A549 (cell line): ENCODE data around the gene MAP3K15.
"Not testable (repeated sequence)": the region's sequence is repeated elsewhere in the genome, so short reads cannot be mapped to it uniquely, and the experiment has no call there.

Experiments used
- CEBPB ChIP-seq, 2 experiments: fragments of >200 bp in 1 of 2; sonication (Bioruptor Twin) in 1 of 2; formaldehyde crosslinking in 1 of 2; IDR thresholded peaks; 2 replicates each; pipeline ENCODE4 v1.6.1; 2012 to 2016
- CHD2 ChIP-seq: fragments of 150-350 bp; IDR thresholded peaks from 2 replicates; pipeline ENCODE4 v1.6.1; 2014; ENCODE audit warnings: low read length; ENCODE audit not compliant: partially characterized antibody
- CTCF ChIP-seq: fragments of >200 bp; sonication (Bioruptor Twin); formaldehyde crosslinking; IDR thresholded peaks from 3 replicates; pipeline ENCODE4 v1.5.1; 2016
- FOSL2 ChIP-seq, 2 experiments: fragments of 450-650 bp in 1 of 2; fragments of >200 bp in 1 of 2; sonication (Bioruptor Twin) in 1 of 2; formaldehyde crosslinking; IDR thresholded peaks; 2 replicates each; pipeline versions ENCODE4 v1.5.0 to v1.6.1; 2016 to 2020; ENCODE audit warnings: mild to moderate bottlenecking in 1 of 2, moderate library complexity in 1 of 2
- HMGXB4 ChIP-seq: fragments of 250-450 bp; sonication (Bioruptor Pico); IDR thresholded peaks from 2 replicates; pipeline ENCODE4 v1.5.0; 2021; ENCODE audit warnings: mild to moderate bottlenecking, moderate library complexity, borderline replicate concordance
- JUN ChIP-seq, 2 experiments: fragments of >200 bp; sonication (Bioruptor Twin); formaldehyde crosslinking; IDR thresholded peaks; 2 replicates in 1 of 2; 3 replicates in 1 of 2; pipeline ENCODE4 v1.6.1; 2016 to 2017
- JUNB ChIP-seq: fragments of >200 bp; sonication (Bioruptor Twin); formaldehyde crosslinking; IDR thresholded peaks from 2 replicates; pipeline ENCODE4 v1.6.1; 2016
- KDM1A ChIP-seq: fragments of 200-600 bp; sonication (generic); IDR thresholded peaks from 2 replicates; pipeline ENCODE4 v1.6.1; 2016; ENCODE audit warnings: low read depth, mild to moderate bottlenecking
- MAX ChIP-seq: IDR thresholded peaks from 2 replicates; pipeline ENCODE4 v1.6.1; 2012
- NFE2L2 ChIP-seq: fragments of 150-350 bp; conservative IDR thresholded peaks from 2 replicates; pipeline ENCODE4 v1.6.1; 2014; ENCODE audit warnings: low read length
- PBX3 ChIP-seq: IDR thresholded peaks from 2 replicates; pipeline ENCODE4 v1.6.1; 2012
- RCOR1 ChIP-seq: fragments of 150-350 bp; IDR thresholded peaks from 2 replicates; pipeline ENCODE4 v1.6.1; 2014; ENCODE audit warnings: antibody characterized with exemption, low read length, low read depth
- TFCP2L1 ChIP-seq: fragments of 250-450 bp; sonication (Bioruptor Pico); IDR thresholded peaks from 2 replicates; pipeline ENCODE4 v1.5.0; 2021; ENCODE audit warnings: mild to moderate bottlenecking

- TF ChIP-seq FOSL2 (IDR thresholded peaks at IDR 0.05); FOSL2 (CRISPR knock-in tag; IDR thresholded peaks at IDR 0.05); CTCF; JUN (IDR thresholded peaks at IDR 0.05); CEBPB (IDR thresholded peaks at IDR 0.05); RCOR1; NFE2L2; CHD2; TFCP2L1; JUNB; HMGXB4; PBX3; MAX; KDM1A: not testable (repeated sequence)
These were observed 3.5 kb downstream of the MAP3K15 start for GRCh38 chrX:19511796-19512195.
